Loucy (cell line): Measurements from ENCODE around the gene CCDC57.

Source experiments
- H2AFZ ChIP-seq: fragments of 200-600 bp; sonication (generic); 2 replicates; pipeline ENCODE4 v1.6.0; 2016; ENCODE audit warnings: antibody characterized with exemption, mild to moderate bottlenecking, low read length, moderate library complexity
- H3F3A ChIP-seq: fragments of 200-600 bp; 2 replicates; pipeline ENCODE4 v1.6.0; 2016; ENCODE audit warnings: antibody characterized with exemption, low read depth, mild to moderate bottlenecking
- H3K27me3 ChIP-seq: fragments of 200-600 bp; sonication (generic); 2 replicates; pipeline ENCODE4 v1.6.1; 2014; ENCODE audit warnings: low read length, mild to moderate bottlenecking; ENCODE audit not compliant: insufficient read depth, poor library complexity, severe bottlenecking
- H3K36me3 ChIP-seq: fragments of 200-600 bp; sonication (generic); 2 replicates; pipeline ENCODE4 v1.6.1; 2016; ENCODE audit warnings: low read length; ENCODE audit not compliant: insufficient read depth
- H3K4me1 ChIP-seq: fragments of 200-600 bp; sonication (generic); 2 replicates; pipeline ENCODE4 v1.5.1; 2014; ENCODE audit warnings: low read length, mild to moderate bottlenecking; ENCODE audit not compliant: insufficient read depth, poor library complexity, severe bottlenecking
- H3K4me2 ChIP-seq: fragments of 200-600 bp; sonication (generic); 2 replicates; pipeline ENCODE4 v1.6.0; 2014; ENCODE audit warnings: antibody characterized with exemption, low read length, low read depth, mild to moderate bottlenecking; ENCODE audit not compliant: poor library complexity, severe bottlenecking
- H3K4me3 ChIP-seq: fragments of 200-600 bp; sonication (generic); 2 replicates; pipeline ENCODE4 v1.5.1; 2014; ENCODE audit warnings: low read length, mild to moderate bottlenecking, mixed read lengths; ENCODE audit not compliant: poor library complexity, severe bottlenecking
- H3K79me2 ChIP-seq: fragments of 200-600 bp; sonication (generic); 2 replicates; pipeline ENCODE4 v1.6.1; 2014; ENCODE audit warnings: low read length; ENCODE audit not compliant: insufficient read depth
- H3K9ac ChIP-seq: fragments of 200-600 bp; sonication (generic); 2 replicates; pipeline ENCODE4 v1.6.0; 2014; ENCODE audit warnings: mild to moderate bottlenecking, low read depth, low read length, moderate library complexity; ENCODE audit not compliant: poor library complexity, severe bottlenecking
- H3K9me2 ChIP-seq: fragments of 200-600 bp; sonication (generic); replicated peaks from 2 replicates; pipeline ENCODE4 v1.6.1; 2016; ENCODE audit warnings: low read depth, low read length, mixed read lengths
- H3K9me3 ChIP-seq: fragments of 200-600 bp; sonication (generic); 2 replicates; pipeline ENCODE4 v1.6.1; 2014; ENCODE audit warnings: mild to moderate bottlenecking, antibody characterized with exemption, low read length, low read depth; ENCODE audit not compliant: insufficient read depth
- H4K20me1 ChIP-seq: fragments of 200-600 bp; sonication (generic); 2 replicates; pipeline ENCODE4 v1.6.0; 2014; ENCODE audit warnings: antibody characterized with exemption, low read length, mild to moderate bottlenecking; ENCODE audit not compliant: insufficient read depth, poor library complexity, severe bottlenecking
- CTCF ChIP-seq: fragments of 200-600 bp; sonication (generic); conservative IDR thresholded peaks from 2 replicates; pipeline ENCODE4 v1.5.1; 2014; ENCODE audit warnings: mild to moderate bottlenecking, antibody characterized with exemption, low read length
- EZH2phosphoT487 ChIP-seq: fragments of 200-600 bp; IDR thresholded peaks from 2 replicates; pipeline ENCODE4 v1.6.1; 2018; ENCODE audit warnings: antibody characterized with exemption, mild to moderate bottlenecking, moderate library complexity, borderline replicate concordance

Gene CCDC57

GRCh38 chr17:82087961-82088837 lies 124.4 kb downstream of the CCDC57 start:
- Histone ChIP-seq H3K4me1 (no peaks in the 10 kb centered on the region), H4K20me1 (peaks cover 53% of the 10 kb centered on the region), H3K9me3 (no peaks in the 10 kb centered on the region), H3K4me2 (no peak overlapping the region), H3K36me3 (peaks cover 98% of the 10 kb centered on the region; the same call in 1 of the 2 replicates), H3K9ac (no peak overlapping the region), H3K4me3 (no peak overlapping the region), H3K79me2 (peaks cover 36% of the 10 kb centered on the region), H3F3A (no peaks in the 10 kb centered on the region), H3K27me3 (no peaks in the 10 kb centered on the region), H2AFZ (no peak overlapping the region), H3K9me2 (no peaks in the 10 kb centered on the region)
- no peak for TF ChIP-seq EZH2phosphoT487

GRCh38 chr17:82086941-82087906 lies 125.4 kb downstream of the CCDC57 start:
- TF ChIP-seq EZH2phosphoT487 (no peak), CTCF (no peak)
- H3K9ac ChIP-seq = no peak overlapping the region
- H3K36me3 ChIP-seq = peaks cover 98% of the 10 kb centered on the region; the same call in 1 of the 2 replicates
- H2AFZ ChIP-seq = no peak overlapping the region
- no peaks in the 10 kb centered on the region for H3K4me1 ChIP-seq
- no peaks in the 10 kb centered on the region for H3F3A ChIP-seq
- H4K20me1 ChIP-seq = peaks cover 44% of the 10 kb centered on the region
- no peak overlapping the region for H3K4me3 ChIP-seq
- H3K79me2 ChIP-seq = peaks cover 26% of the 10 kb centered on the region; the same call in 1 of the 2 replicates
- H3K4me2 ChIP-seq = no peak overlapping the region
- no peaks in the 10 kb centered on the region for H3K27me3 ChIP-seq
- no peaks in the 10 kb centered on the region for H3K9me3 ChIP-seq
- H3K9me2 ChIP-seq = no peaks in the 10 kb centered on the region

GRCh38 chr17:82085931-82086764 lies 126.5 kb downstream of the CCDC57 start:
- TF ChIP-seq CTCF (no peak), EZH2phosphoT487 (no peak)
- peaks cover 36% of the 10 kb centered on the region for H4K20me1 ChIP-seq
- H3K4me1 ChIP-seq = no peaks in the 10 kb centered on the region
- no peak overlapping the region for H2AFZ ChIP-seq
- H3K9ac ChIP-seq = no peak overlapping the region
- H3K9me2 ChIP-seq = no peaks in the 10 kb centered on the region
- H3K4me2 ChIP-seq = no peak overlapping the region
- no peaks in the 10 kb centered on the region for H3K27me3 ChIP-seq
- H3K36me3 ChIP-seq = peaks cover 97% of the 10 kb centered on the region; the same call in 1 of the 2 replicates
- H3K4me3 ChIP-seq = no peak overlapping the region
- no peaks in the 10 kb centered on the region for H3K9me3 ChIP-seq
- H3F3A ChIP-seq = no peaks in the 10 kb centered on the region
- peaks cover 15% of the 10 kb centered on the region; the same call in 1 of the 2 replicates for H3K79me2 ChIP-seq
